ENCODE data around the gene TXNDC15.

Gene TXNDC15

DNA sequence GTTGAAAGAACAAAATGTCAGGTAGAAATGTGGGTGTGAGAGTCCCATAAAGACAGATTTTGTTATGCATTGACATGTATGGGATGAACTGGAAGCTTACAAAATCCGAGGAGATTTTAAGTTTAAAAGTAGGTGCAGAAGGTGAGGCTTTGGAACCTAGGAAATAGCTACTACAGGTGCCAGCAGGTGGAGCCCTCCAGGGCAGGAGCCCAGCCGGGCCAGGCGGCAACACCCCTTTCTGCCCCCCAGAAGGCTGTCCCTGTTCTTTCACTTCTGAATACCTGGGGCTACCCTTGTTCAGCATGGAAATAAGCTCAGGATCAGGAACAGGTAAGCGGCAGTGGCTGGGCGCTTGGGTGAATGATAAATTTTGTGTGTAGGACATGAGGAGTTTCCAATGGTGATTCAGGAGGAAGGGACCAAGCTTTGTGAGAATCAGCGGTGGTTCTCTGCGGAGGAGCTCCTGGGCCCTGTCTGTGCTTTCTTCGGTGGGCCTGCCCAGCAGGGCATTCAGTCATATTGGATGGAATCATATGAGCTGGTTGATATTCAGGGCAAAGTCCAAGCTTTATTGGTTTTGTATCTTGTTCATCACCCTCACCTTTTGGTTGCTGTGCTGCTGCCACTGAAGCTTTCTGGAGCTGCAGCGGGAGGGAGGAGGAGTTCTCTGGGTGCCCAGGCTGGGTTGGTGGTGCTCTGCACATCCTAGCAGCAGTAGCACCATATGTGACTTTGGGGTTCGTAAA lies 43.1 kb downstream of the TXNDC15 start:
- H3K27ac ChIP-seq: no peak overlapping the region
- TF ChIP-seq, protein P1, sequence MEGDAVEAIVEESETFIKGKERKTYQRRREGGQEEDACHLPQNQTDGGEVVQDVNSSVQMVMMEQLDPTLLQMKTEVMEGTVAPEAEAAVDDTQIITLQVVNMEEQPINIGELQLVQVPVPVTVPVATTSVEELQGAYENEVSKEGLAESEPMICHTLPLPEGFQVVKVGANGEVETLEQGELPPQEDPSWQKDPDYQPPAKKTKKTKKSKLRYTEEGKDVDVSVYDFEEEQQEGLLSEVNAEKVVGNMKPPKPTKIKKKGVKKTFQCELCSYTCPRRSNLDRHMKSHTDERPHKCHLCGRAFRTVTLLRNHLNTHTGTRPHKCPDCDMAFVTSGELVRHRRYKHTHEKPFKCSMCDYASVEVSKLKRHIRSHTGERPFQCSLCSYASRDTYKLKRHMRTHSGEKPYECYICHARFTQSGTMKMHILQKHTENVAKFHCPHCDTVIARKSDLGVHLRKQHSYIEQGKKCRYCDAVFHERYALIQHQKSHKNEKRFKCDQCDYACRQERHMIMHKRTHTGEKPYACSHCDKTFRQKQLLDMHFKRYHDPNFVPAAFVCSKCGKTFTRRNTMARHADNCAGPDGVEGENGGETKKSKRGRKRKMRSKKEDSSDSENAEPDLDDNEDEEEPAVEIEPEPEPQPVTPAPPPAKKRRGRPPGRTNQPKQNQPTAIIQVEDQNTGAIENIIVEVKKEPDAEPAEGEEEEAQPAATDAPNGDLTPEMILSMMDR (conservative IDR thresholded peaks at IDR 0.05): peak; percentile 56
- TF ChIP-seq ZFX (IDR thresholded peaks at IDR 0.05): no peak

DNA sequence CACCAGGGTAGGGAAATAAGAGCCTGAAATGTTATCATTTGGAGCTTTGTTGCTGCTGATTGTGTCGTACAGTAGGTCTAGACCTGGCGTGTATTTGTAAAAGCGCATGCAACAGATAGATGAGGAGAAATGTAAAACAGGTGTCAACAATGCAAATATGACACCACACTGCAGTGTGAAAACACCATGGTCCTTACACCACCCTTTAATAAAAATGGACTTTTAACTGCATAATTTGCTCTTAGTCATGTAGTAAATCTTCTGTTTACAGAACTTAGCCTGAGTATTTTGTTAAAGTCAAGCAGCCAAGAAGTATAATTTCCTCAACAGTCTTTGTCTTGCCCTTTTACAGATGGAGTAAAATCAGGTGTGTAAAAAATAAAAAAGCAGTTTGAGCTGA lies 44.7 kb downstream of the TXNDC15 start:
- no peak for TF ChIP-seq ZFX (IDR thresholded peaks at IDR 0.05)
- TF ChIP-seq, protein P1 (conservative IDR thresholded peaks at IDR 0.05): no peak
- no peak overlapping the region for H3K27ac ChIP-seq

DNA sequence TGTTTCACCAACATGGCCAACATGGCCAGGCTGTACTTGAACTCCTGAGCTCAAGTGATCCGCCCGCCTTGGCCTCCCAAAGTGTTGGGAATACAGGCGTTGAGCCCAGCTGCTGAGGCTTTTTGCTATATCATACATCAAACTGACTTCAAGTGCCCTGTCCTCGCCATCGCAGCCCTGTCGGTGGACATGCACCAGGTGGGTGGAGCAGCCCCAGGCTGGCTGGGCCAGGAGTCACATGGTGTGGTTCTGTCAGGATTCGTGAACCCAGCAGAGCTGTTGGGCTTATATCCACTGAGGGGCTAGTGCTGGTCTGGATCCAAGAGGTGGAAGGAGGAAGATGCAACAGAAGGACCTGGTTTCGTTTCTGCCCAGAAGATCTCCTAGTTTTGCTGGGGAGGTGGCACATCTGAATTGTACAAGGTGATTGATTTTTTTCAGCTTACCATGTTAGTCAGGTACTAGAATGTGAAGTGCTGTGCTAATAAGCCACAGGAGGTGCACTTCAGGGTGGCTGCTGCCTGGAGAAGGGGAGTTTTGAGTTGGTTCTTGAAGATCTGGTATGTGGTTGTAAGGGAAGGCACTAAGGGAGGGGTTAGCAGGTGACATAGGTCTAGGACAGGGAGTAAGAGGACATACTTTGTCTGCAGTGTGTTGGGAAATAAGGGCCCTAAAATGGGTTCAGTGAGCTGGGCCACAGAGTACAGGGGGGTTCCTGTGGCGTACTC lies 46.8 kb downstream of the TXNDC15 start:
- TF ChIP-seq, protein P1 (conservative IDR thresholded peaks at IDR 0.05): no peak
- no peak for TF ChIP-seq ZFX (IDR thresholded peaks at IDR 0.05)
- peak overlapping the region; percentile 75 for H3K27ac ChIP-seq

DNA sequence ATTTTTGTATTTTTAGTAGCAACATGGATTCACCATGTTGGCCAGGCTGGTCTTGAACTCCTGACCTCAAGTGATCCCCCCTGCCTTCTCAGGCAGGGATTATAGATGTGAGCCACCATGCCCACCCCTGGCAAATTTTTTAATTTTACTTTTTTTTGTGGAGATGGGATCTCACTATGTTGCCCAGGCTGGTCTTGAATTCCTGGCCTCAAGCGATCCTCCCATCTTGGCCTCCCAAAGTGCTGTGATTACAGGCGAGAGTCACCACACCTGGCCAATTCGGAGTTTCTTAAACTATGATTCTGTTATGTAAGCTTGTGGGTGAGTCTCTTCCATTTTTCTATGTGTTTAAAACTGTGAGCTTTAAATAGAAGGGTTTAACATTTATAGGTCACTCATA lies 58.3 kb downstream of the TXNDC15 start:
- no peak overlapping the region for H3K27ac ChIP-seq
- TF ChIP-seq, protein P1 (conservative IDR thresholded peaks at IDR 0.05): no peak
- TF ChIP-seq ZFX (IDR thresholded peaks at IDR 0.05): no peak

DNA sequence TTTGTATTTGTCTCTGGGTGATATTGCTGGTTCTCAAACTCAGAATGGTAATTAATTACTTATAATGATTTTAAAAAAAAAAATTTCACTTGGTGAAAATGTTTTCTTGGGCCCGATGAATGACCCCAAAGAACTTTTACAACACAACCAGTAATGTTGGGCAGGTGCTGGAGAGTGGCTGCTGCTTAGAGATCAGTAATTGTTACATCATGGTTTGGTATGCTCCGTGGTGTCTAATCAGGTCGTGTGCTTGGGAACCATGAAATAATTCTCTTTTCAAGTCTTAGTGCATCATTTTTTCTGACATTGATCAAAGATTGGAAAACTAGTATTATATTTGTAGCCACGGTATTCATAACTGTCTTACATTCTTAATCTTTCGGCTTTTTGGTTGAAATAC lies 60.0 kb downstream of the TXNDC15 start:
- TF ChIP-seq, protein P1 (conservative IDR thresholded peaks at IDR 0.05): no peak
- no peak for TF ChIP-seq ZFX (IDR thresholded peaks at IDR 0.05)
- no peak overlapping the region for H3K27ac ChIP-seq

DNA sequence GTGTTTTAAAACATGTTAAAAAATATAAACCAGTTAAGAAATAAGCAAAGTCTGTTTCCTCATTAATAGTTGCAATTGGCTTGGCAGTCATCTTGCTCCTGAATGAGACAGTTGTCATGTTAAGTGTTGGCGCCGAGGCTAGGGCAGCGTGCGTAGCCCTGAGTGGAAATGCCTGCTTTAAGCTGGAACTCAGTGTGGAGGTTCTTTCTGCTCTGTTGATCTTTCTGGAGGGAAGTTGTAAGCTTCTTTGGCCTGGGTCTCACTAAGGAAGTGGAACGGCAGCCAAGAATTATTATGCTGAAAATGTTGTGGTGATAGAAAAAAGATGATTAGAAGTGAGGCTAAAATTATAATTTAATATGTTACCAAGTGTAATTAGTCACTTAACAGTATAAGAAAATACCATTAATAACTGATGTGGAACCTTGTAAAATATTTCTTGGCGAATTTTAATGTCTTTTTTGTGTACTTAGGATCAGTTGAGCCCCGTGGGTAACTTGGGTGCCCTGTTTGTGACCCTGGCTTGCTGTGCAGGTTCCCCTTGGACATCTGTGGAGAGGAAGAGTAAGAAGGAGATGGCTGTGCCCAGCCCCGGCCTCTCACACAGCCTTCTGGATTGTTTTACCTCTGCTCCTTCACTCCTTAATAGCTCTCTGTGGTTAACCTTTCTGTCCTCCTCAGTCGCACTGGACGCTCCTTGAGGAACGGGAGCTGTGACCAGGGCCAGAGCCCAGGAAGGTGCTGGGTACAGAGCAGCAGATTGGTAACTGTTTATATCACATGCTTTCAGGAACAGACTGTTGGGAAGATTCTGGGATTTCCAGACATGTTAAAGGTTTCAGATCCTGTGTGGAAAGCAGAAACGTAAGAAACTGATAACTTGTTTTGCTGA lies 61.8 kb downstream of the TXNDC15 start:
- TF ChIP-seq, protein P1 (conservative IDR thresholded peaks at IDR 0.05): no peak
- TF ChIP-seq ZFX (IDR thresholded peaks at IDR 0.05): no peak
- H3K27ac ChIP-seq: peak overlapping the region; percentile 29; the same call in 1 of the 2 replicates
